K562 (cell line): ENCODE data around the gene PRKAG2. TPM values are rescaled to one million over a fixed set of nuclear protein-coding genes. Genes with fewer than 3 reads are reported as not detected.

Source experiments
- ADNP ChIP-seq: fragments of 200-800 bp; sonication (Bioruptor generic); IDR thresholded peaks from 2 replicates; pipeline ENCODE4 v1.6.1; 2016; ENCODE audit warnings: missing genetic modification characterization, missing compliant biosample characterization
- C11orf30 ChIP-seq: fragments of 450-650 bp; IDR thresholded peaks from 2 replicates; pipeline ENCODE4 v1.6.1; 2016; ENCODE audit warnings: low read depth, mild to moderate bottlenecking
- CHD1 ChIP-seq: fragments of 200-600 bp; sonication (generic); IDR thresholded peaks from one replicate; pipeline ENCODE4 v1.6.1; 2012; ENCODE audit warnings: mild to moderate bottlenecking, moderate library complexity, low read length, inconsistent platforms
- ELF1 ChIP-seq: fragments of 200-800 bp; sonication (Bioruptor generic); IDR thresholded peaks from 2 replicates; pipeline ENCODE4 v1.6.1; 2016; ENCODE audit warnings: missing genetic modification characterization, missing compliant biosample characterization
- ERF ChIP-seq: fragments of 450-650 bp; formaldehyde crosslinking; IDR thresholded peaks from 2 replicates; pipeline ENCODE4 v1.4.0; 2020; ENCODE audit warnings: mild to moderate bottlenecking, mixed read lengths
- ETS2 ChIP-seq: IDR thresholded peaks from 2 replicates; pipeline ENCODE4 v1.6.1; 2016; ENCODE audit warnings: borderline replicate concordance, missing genetic modification characterization, mild to moderate bottlenecking, moderate library complexity, missing compliant biosample characterization; ENCODE audit not compliant: poor library complexity, severe bottlenecking
- ETV5 ChIP-seq: sonication (generic); formaldehyde crosslinking; IDR thresholded peaks from 2 replicates; pipeline ENCODE4 v1.4.0; 2020; ENCODE audit warnings: low read depth, mild to moderate bottlenecking, missing genetic modification reagents
- HSF4 ChIP-seq: fragments of 250-450 bp; sonication (Bioruptor Pico); IDR thresholded peaks from 2 replicates; pipeline ENCODE4 v2.1.2; 2022; ENCODE audit warnings: mild to moderate bottlenecking, moderate library complexity, borderline replicate concordance
- MTA2 ChIP-seq: fragments of 450-650 bp; IDR thresholded peaks from 2 replicates; pipeline ENCODE4 v1.6.1; 2016; ENCODE audit warnings: low read depth
- NR1H2 ChIP-seq: sonication (generic); formaldehyde crosslinking; IDR thresholded peaks from 2 replicates; pipeline ENCODE4 v1.4.0; 2020; ENCODE audit warnings: mild to moderate bottlenecking, missing genetic modification reagents
- POLR2B ChIP-seq: fragments of 450-650 bp; IDR thresholded peaks from 2 replicates; pipeline ENCODE4 v1.6.1; 2018; ENCODE audit warnings: low read depth; ENCODE audit not compliant: partially characterized antibody
- TARDBP ChIP-seq: fragments of 450-650 bp; IDR thresholded peaks from 2 replicates; pipeline ENCODE4 v1.6.1; 2016
- ZNF165 ChIP-seq: fragments of 250-450 bp; sonication (Bioruptor Pico); IDR thresholded peaks from 2 replicates; pipeline ENCODE4 v1.4.0; 2020; ENCODE audit warnings: borderline replicate concordance
- ZNF696 ChIP-seq: fragments of 250-450 bp; sonication (Bioruptor Pico); conservative IDR thresholded peaks from 2 replicates; pipeline ENCODE4 v1.4.0; 2020; ENCODE audit warnings: mild to moderate bottlenecking, moderate library complexity
- polyA plus RNA-seq, 8 experiments: library from polyadenylated mRNA; depleted of rRNA in 4 of 8; stranded (reverse) in 5 of 8; unstranded in 3 of 8; fragments of >200 nt; fragmentation: Nextera tagmentation in 2 of 8; fragmentation: Illumina TruSeq in 1 of 8; extraction: Ambion mirVana in 2 of 8; extraction: Trizol in 1 of 8; gene quantifications; 2 replicates each; pipeline versions ENCODE4 v1.2.1 to v1.2.3, GENCODE V29; 2011 to 2014; ENCODE audit warnings: inconsistent platforms in 1 of 8, missing spikeins in 1 of 8
- total RNA-seq, 7 experiments: library from RNA; depleted of rRNA in 6 of 7; stranded (reverse); fragments of >200 nt in 6 of 7; fragmentation: Illumina TruSeq in 2 of 7; extraction: Trizol in 2 of 7; gene quantifications; 2 replicates each; pipeline versions ENCODE4 v1.2.1 to v1.2.3, GENCODE V29; 2011 to 2021; ENCODE audit warnings: low replicate concordance in 1 of 7
- TF ChIP-seq, protein P1 (sequence below), 2 experiments: fragments of 450-650 bp in 1 of 2; sonication (generic) in 1 of 2; formaldehyde crosslinking in 1 of 2; IDR thresholded peaks in 1 of 2; conservative IDR thresholded peaks in 1 of 2; 2 replicates each; pipeline versions ENCODE4 v1.6.1 to v1.8.1; 2016 to 2023; ENCODE audit warnings: mild to moderate bottlenecking in 2 of 2, moderate library complexity in 2 of 2, inconsistent platforms in 1 of 2, missing genetic modification reagents in 1 of 2
- TF ChIP-seq, protein P2 (sequence below): sonication (generic); formaldehyde crosslinking; IDR thresholded peaks from 2 replicates; pipeline ENCODE4 v1.8.0; 2022; ENCODE audit warnings: mild to moderate bottlenecking, missing genetic modification reagents
- TF ChIP-seq, protein P3 (sequence below): fragments of 250-450 bp; sonication (Bioruptor Pico); IDR thresholded peaks from 2 replicates; pipeline ENCODE4 v1.4.0; 2020
- TF ChIP-seq, protein P4 (sequence below), 2 experiments: IDR thresholded peaks; 2 replicates each; pipeline ENCODE4 v1.6.1; 2011; ENCODE audit warnings: borderline replicate concordance in 1 of 2, control low read depth in 1 of 2, low read depth in 1 of 2, low read length in 1 of 2, mild to moderate bottlenecking in 1 of 2, mixed read lengths in 1 of 2, moderate library complexity in 1 of 2; ENCODE audit not compliant: insufficient read depth in 1 of 2, insufficient read length in 1 of 2, poor library complexity in 1 of 2, severe bottlenecking in 1 of 2; ENCODE audit errors: extremely low read depth in 1 of 2

The PRKAG2 gene
- total and polyA plus RNA-seq, 9 of the 15 experiments (the other 6 are each of a cell fraction or from before 2014, with no cell fraction given) = 0.99 to 5.6 (median 3.3) TPM

DNA sequence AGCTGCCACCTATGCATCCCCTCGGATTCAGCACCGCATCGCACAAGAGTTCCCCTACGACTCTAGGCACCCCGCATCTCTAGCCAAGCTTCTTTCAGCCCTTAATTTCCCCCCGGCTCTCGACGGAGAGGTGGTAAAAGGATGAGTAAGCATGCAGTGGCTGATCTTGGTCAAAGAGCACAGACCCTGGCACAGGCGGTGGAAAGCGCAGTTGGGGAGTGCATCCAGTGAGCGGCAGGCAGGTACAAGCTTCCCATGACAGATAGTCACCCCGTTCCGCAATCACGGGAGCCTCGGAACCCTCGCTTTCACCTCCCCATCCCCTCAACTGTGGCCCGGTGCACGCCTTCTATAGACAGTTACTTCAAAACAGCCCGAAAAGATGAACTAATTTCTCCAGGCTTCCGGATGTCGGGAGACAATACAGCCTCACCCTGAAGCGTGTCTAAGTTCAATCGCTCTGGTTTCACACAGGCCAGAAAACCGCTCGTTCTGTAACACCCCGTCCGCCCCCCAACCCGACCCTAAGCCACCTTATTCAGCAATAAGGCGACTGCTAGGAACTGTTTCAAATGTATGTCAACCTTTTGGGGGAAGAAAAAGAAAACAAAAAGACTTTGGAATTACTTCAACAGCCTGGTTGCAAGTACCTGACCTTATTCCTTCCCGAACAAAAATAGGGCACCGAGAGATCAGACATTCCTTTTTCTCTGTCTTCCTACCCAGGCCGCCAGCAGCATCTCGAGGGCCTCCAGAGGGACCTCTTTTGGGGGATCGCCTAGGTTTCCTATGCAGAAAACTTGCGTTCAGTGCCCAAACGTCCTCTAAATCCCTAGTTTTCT is 358.6 kb downstream of the PRKAG2 start (continued):
- TF ChIP-seq NR1H2 (CRISPR knock-in tag) = 0 out of 2 replicates have a peak, but pooled peaks have one; percentile 76
- TF ChIP-seq ZNF165 (CRISPR knock-in tag) = 0 out of 2 replicates have a peak, but pooled peaks have one; percentile 45
- TF ChIP-seq C11orf30 = peak; percentile 66
- peak; percentile 81 for TF ChIP-seq CHD1
- TF ChIP-seq HSF4 (CRISPR knock-in tag) = no peak
- TF ChIP-seq ADNP (tag) = no peak
- TF ChIP-seq ETS2 (tag) = no peak
- TF ChIP-seq, protein P1, sequence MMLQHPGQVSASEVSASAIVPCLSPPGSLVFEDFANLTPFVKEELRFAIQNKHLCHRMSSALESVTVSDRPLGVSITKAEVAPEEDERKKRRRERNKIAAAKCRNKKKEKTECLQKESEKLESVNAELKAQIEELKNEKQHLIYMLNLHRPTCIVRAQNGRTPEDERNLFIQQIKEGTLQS (IDR thresholded peaks at IDR 0.05) = peak; percentile 41
- TF ChIP-seq, protein P1 (CRISPR knock-in tag; conservative IDR thresholded peaks at IDR 0.05) = no peak
- TF ChIP-seq POLR2B = no peak
- TF ChIP-seq, protein P2, sequence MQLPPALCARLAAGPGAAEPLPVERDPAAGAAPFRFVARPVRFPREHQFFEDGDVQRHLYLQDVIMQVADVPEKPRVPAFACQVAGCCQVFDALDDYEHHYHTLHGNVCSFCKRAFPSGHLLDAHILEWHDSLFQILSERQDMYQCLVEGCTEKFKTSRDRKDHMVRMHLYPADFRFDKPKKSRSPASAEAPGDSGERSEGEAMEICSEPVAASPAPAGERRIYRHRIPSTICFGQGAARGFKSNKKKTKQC (CRISPR knock-in tag) = 0 out of 2 replicates have a peak, but pooled peaks have one; percentile 51
- TF ChIP-seq MTA2 = no peak
- 0 out of 2 replicates have a peak, but pooled peaks have one; percentile 48 for TF ChIP-seq ERF (CRISPR knock-in tag)
- TF ChIP-seq ETV5 (CRISPR knock-in tag) = no peak; the same call in 1 of the 2 replicates
- TF ChIP-seq, protein P3, sequence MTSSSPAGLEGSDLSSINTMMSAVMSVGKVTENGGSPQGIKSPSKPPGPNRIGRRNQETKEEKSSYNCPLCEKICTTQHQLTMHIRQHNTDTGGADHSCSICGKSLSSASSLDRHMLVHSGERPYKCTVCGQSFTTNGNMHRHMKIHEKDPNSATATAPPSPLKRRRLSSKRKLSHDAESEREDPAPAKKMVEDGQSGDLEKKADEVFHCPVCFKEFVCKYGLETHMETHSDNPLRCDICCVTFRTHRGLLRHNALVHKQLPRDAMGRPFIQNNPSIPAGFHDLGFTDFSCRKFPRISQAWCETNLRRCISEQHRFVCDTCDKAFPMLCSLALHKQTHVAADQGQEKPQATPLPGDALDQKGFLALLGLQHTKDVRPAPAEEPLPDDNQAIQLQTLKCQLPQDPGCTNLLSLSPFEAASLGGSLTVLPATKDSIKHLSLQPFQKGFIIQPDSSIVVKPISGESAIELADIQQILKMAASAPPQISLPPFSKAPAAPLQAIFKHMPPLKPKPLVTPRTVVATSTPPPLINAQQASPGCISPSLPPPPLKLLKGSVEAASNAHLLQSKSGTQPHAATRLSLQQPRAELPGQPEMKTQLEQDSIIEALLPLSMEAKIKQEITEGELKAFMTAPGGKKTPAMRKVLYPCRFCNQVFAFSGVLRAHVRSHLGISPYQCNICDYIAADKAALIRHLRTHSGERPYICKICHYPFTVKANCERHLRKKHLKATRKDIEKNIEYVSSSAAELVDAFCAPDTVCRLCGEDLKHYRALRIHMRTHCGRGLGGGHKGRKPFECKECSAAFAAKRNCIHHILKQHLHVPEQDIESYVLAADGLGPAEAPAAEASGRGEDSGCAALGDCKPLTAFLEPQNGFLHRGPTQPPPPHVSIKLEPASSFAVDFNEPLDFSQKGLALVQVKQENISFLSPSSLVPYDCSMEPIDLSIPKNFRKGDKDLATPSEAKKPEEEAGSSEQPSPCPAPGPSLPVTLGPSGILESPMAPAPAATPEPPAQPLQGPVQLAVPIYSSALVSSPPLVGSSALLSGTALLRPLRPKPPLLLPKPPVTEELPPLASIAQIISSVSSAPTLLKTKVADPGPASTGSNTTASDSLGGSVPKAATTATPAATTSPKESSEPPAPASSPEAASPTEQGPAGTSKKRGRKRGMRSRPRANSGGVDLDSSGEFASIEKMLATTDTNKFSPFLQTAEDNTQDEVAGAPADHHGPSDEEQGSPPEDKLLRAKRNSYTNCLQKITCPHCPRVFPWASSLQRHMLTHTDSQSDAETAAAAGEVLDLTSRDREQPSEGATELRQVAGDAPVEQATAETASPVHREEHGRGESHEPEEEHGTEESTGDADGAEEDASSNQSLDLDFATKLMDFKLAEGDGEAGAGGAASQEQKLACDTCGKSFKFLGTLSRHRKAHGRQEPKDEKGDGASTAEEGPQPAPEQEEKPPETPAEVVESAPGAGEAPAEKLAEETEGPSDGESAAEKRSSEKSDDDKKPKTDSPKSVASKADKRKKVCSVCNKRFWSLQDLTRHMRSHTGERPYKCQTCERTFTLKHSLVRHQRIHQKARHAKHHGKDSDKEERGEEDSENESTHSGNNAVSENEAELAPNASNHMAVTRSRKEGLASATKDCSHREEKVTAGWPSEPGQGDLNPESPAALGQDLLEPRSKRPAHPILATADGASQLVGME (CRISPR knock-in tag) = 0 out of 2 replicates have a peak, but pooled peaks have one; percentile 48
- peak; percentile 51; the same call in 1 of the 2 replicates for TF ChIP-seq TARDBP
- TF ChIP-seq ELF1 (tag) = peak; percentile 49
- TF ChIP-seq ZNF696 (CRISPR knock-in tag) = no peak
- TF ChIP-seq, protein P4, sequence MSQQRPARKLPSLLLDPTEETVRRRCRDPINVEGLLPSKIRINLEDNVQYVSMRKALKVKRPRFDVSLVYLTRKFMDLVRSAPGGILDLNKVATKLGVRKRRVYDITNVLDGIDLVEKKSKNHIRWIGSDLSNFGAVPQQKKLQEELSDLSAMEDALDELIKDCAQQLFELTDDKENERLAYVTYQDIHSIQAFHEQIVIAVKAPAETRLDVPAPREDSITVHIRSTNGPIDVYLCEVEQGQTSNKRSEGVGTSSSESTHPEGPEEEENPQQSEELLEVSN (IDR thresholded peaks at IDR 0.05; ENCODE audit: borderline replicate concordance in 1 of 2, extremely low read depth in 1 of 2, insufficient read depth in 1 of 2, insufficient read length in 1 of 2, low read depth in 1 of 2, low read length in 1 of 2, poor library complexity in 1 of 2, severe bottlenecking in 1 of 2) = peak in 1 of 2 experiments; percentile 64
